ENCODE data around the gene OR52I1.

The OR52I1 gene

DNA sequence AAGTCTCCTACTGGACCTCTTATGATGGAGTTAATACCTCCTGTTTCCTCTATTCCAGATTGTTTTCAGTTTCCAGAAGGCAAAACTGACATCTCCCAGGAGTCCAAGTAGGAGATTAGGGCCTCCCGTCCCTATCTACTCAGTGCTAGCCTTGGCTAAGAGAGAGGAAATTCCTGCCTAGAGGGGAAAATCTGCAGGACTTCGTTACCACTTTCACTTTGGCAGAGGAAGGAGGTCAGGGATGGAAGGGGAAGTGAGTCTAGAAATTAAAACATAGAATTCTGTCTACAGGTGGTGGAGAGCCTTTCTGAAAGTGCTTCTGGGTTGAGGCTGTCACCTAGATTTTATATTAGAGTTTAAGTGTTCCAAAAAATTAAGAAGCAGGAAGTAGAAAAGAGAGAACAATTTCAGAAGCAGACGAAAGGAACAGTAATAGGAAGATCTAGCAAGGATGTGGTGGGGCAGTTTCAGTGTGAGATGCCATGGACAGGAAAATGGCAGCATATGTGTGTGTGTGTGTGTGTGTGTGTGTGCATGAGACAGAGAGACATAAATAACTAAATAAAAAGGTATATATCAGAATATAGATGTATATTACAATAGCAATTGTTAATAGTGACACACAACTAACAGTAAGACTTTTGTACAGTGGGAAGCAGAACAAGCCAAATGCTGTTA, 16.6 kb downstream of the OR52I1 start:
- no peak overlapping the region for H3K4me3 ChIP-seq (ENCODE audit: low read depth, low read length)
- DNase-seq (ENCODE audit: low read depth) = no peak

GRCh38 chr11:4611986-4612385, 18.1 kb downstream of the OR52I1 start:
- no peak for DNase-seq (ENCODE audit: low read depth)
- H3K4me3 ChIP-seq (ENCODE audit: low read depth, low read length) = no peak overlapping the region

DNA sequence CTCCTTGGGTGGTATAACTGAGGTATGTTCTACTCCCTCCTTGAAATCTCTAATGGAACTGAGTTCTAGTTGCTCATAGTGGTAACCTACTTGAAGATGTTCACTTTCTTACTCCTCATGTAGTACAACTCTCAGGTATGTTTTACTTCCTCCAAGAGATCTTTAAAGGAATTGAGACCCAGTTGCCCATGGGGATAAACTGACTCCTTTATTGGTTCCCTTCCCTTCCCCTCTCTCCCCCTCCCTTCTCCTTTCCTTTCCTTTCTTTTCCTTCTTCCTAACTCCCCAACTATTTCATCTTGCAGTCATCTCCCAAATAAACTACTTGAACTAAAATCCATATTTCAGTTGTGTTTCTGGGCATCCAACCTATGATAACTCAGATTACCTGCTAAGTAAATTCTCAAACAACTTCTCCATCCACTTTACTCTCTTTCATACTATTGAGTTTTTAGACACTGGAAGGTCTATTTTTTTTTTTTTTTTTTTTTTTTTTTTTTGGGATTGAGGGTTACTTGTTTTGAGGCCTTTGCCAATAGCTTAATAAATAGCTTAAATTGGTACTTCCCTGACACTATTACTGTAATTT, 22.1 kb downstream of the OR52I1 start:
- no peak for DNase-seq (ENCODE audit: low read depth)

DNA sequence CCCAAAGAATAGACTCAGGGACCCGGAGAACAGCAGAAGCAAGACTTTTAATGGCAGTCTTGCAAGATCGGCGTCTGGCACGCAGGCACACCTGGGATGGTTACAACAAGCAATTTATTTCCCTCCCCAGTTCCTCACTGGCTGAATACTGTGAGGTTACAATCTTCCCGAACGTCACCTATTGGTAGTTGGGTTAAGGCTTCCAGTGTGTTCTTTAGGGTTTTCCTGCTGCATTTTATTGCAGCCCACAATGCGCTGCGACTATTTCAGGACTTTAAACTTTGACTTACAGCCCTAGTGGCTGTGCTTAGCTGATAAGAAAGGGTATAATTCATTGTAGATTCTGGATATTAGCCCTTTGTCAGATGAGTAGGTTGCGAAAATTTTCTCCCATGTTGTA, 25.7 kb downstream of the OR52I1 start:
- no peak for DNase-seq (ENCODE audit: low read depth)

More for the DNA sequence above, 22.1 kb downstream of the OR52I1 start:
- H3K4me3 ChIP-seq (ENCODE audit: low read depth, low read length) = no peak overlapping the region

GRCh38 chr11:4626207-4627099, 32.6 kb downstream of the OR52I1 start:
- peak; percentile 26 for DNase-seq (ENCODE audit: low read depth)
- no peak overlapping the region for H3K4me3 ChIP-seq (ENCODE audit: low read depth, low read length)

More for the DNA sequence above, 25.7 kb downstream of the OR52I1 start:
- no peak overlapping the region for H3K4me3 ChIP-seq (ENCODE audit: low read depth, low read length)

- no peak for DNase-seq (ENCODE audit: low read depth)
- no peak overlapping the region for H3K4me3 ChIP-seq (ENCODE audit: low read depth, low read length)
Observed at GRCh38 chr11:4636136-4636535, 42.3 kb downstream of the OR52I1 start.

DNA sequence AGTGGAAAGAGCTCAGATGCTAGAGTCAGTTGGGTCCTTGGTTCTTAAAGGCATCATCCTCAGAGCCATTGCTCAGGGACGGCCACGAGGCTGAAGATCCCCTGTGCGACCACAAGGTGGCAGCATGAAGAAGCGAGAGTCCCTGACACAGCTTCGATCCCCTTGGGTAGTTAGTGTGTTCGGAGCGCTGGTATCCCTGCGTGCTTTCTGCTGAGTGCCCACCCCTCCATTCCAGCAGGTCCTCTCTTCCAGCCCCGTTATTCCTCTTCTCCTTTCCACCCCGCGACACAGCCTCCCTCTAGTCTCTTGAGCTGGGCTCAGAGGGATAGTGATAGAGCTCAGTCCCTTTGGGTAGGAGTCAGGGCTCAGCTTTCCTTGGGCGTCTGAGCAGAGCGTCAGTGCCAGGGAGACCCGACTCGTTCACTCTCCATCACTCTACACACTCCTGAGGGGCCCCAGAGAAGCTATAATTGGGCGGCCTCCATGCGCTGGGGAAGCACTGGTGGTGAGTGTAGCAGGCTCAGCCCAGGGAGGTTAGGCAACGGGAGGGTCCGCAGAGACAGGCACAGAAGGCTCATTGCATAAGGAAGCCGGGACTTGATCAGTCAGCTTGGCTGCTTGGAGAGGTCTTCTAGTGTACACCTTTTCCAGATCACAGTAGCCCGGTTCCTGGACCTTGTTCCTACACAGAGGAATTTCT, 43.3 kb downstream of the OR52I1 start, which contains the start of gene OR51D1:
Gene OR51D1 (plus strand): TSS at position 516 of the 700 bp plus-strand sequence. CDS start 2,314 bp downstream, outside the sequence.
- no peak within 1 kb of the TSS for H3K4me3 ChIP-seq (ENCODE audit: low read depth, low read length)
- peak; percentile 17 for DNase-seq (ENCODE audit: low read depth)

GRCh38 chr11:4637662-4638047, 43.8 kb downstream of the OR52I1 start:
- DNase-seq (ENCODE audit: low read depth) = no peak
- no peak overlapping the region for H3K4me3 ChIP-seq (ENCODE audit: low read depth, low read length)

DNA sequence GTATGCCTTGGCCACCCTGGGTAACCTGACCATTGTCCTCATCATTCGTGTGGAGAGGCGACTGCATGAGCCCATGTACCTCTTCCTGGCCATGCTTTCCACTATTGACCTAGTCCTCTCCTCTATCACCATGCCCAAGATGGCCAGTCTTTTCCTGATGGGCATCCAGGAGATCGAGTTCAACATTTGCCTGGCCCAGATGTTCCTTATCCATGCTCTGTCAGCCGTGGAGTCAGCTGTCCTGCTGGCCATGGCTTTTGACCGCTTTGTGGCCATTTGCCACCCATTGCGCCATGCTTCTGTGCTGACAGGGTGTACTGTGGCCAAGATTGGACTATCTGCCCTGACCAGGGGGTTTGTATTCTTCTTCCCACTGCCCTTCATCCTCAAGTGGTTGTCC, 46.1 kb downstream of the OR52I1 start:
- no peak for DNase-seq (ENCODE audit: low read depth)
- no peak overlapping the region for H3K4me3 ChIP-seq (ENCODE audit: low read depth, low read length)

GRCh38 chr11:4641501-4641900, 47.7 kb downstream of the OR52I1 start:
- no peak for DNase-seq (ENCODE audit: low read depth)
- no peak overlapping the region for H3K4me3 ChIP-seq (ENCODE audit: low read depth, low read length)

DNA sequence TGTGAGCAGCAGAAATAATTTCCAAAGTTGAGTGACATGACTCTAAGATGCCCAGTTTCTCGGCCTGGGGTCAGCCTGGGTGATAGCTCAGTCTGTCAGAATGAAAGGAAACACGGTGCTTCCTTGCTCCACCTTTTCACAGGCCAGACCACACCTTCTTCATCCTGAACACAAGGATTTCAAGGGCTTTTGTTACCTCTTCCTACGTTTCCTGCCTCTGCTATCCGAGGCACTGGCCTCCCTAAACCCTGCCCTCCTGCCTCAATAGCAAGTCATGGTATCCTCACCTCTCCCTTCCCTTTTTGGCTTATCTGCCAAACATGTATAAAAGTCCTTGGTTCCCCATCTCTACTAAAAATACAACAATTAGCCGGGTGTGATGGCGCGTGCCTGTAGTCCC, 48.2 kb downstream of the OR52I1 start:
- H3K4me3 ChIP-seq (ENCODE audit: low read depth, low read length) = no peak overlapping the region
- DNase-seq (ENCODE audit: low read depth) = no peak

DNA sequence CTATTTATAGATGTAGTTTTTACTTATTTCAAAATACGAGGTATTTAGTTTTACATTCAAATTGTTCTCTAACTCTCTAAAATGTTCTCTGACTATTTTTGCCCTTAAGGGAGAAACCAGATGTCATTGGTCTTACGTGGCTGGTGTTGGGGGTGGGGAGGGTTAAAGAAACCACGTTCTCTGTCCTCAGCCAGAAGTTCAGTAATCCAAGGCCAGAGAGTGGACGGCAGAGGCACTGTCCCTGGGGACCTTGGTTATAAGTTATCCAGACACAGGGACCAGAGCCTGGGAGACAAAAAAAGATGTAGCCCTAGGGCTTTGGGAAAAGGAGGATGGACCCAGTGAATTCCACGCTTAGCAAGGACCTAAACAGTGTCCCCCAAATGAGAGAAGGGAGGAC, 49.2 kb downstream of the OR52I1 start:
- no peak for DNase-seq (ENCODE audit: low read depth)
- H3K4me3 ChIP-seq (ENCODE audit: low read depth, low read length) = no peak overlapping the region

DNA sequence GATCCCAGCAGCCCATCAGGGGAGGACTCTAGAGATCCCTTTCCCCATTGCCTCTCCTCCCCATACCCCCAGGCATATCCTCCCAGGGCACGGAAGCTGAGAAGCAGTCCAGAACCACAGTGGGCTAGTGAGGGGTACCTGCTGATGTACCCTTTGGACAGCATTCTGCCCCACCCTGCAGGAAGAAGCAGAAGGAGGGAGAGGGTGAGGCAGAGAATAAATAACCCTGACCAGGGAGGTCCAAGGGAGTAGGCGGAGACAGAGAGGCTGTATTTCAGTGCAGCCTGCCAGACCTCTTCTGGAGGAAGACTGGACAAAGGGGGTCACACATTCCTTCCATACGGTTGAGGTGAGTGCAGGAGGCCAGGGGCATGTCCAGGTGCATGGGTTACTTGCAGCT, 49.8 kb downstream of the OR52I1 start, which contains the start of gene OR51E1:
Gene OR51E1 (plus strand): TSS at position 301 of the 400 bp plus-strand sequence. CDS start 8,545 bp downstream, outside the sequence.
- no peak within 1 kb of the TSS for H3K4me3 ChIP-seq (ENCODE audit: low read depth, low read length)
- DNase-seq (ENCODE audit: low read depth) = no peak

DNA sequence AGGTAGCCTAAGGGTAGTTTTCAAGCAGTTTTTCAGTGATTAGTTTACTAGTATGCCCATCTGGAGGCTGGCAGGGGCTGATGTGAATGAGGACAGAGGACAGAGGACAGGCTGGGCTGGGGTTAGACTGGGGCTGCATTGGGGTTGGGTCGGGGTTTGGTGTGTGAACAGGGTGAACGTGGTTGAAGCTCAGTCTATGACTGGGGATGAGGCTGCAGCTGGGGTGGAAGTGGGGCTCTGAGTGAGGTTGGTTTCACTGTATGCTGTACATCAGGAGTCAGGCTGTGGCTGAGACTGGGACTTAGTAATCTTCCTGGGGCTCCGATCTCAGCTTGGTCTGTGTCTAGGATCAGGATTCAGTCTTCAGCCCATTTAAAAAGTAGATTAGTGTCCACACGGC, 50.4 kb downstream of the OR52I1 start:
- H3K4me3 ChIP-seq (ENCODE audit: low read depth, low read length) = no peak overlapping the region
- DNase-seq (ENCODE audit: low read depth) = no peak
